Stimulated activated CD4-positive, alpha-beta T cell treated with anti-CD3 and anti-CD28 coated beads, TNF-alpha, amount 100 ng/mL, for 1 hour (primary cell): Measurements from ENCODE around the gene RMDN3.
A peak's percentile ranks its signal among the peaks of the same experiment; 100 is the strongest.

Experiments
- DNase-seq, 3 donors: peaks; one replicate each; pipeline ENCODE4 v3.0.0-alpha.2; 2020; ENCODE audit warnings: low read depth in 3 of 3, low spot score in 1 of 3

Gene RMDN3, protein sequence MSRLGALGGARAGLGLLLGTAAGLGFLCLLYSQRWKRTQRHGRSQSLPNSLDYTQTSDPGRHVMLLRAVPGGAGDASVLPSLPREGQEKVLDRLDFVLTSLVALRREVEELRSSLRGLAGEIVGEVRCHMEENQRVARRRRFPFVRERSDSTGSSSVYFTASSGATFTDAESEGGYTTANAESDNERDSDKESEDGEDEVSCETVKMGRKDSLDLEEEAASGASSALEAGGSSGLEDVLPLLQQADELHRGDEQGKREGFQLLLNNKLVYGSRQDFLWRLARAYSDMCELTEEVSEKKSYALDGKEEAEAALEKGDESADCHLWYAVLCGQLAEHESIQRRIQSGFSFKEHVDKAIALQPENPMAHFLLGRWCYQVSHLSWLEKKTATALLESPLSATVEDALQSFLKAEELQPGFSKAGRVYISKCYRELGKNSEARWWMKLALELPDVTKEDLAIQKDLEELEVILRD

DNA sequence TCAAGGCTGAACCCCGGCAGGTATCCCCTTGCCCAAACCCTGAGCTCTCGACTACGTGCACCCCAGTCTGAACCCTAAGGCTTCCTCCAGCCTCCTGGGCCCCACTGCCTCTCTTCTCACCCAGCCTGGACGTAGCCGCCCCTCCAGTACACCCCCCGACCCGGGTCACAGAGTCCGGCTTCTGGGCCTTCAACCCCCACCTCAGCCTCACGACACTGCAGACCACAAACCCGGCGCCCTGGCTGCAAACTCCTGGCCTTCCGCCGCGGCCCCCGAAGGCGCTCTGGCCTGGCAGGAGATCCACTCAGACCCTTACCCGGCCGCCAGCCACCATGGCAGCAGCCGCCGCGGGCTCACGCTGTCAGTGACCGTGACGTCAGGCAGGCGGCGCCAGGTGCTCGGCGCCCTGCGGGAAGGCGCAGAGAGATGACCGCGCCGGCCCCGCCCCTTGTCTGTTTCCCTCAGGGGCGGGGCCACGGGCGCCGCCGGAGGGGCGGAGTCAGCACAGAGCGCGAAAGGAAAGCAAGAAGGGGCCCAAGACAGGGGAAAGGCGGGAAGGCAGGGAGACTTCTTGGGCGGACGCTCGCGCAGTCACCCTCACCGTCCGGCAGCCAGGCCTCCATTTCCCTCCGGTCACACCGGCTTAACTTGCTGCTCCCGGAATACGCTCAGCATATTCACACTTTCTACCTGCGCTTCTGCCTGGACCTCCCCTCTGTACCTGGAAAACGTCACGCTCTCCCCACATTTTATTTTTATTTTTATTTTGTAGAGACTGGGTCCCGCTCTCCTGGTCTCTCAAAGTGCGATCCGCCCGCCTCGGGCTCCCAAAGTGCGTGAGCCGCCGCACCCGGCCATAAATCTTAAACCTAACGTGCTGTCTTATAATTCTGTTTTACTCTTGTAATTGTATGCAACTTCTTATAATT is at the start of gene RMDN3:
Gene RMDN3, minus strand, starts transcription at position 372 of the 929 bp plus-strand sequence. CDS start 471 bp downstream, outside the sequence.
- DNase-seq, result peak; percentile 73 to 91 (median 83)

DNA sequence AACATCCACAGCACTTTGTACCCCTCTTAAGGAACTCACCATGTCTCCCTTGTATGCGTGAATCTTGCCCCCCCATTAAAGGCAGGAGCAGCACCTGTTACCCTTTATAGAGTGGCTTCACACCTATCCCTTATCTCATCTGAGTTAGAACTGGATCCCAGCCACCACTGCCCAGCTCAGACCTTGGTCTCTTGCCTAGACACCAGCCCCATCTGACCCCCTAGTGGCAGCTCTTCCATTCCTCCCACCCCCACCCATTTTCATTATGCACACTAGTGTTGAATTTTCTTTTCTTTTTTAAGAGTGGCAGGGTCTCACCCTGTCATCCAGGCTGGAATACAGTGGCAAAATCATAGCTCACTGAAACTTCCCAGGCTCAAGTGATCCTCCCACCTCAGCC is 48.6 kb upstream of the RMDN3 start:
- no peak for DNase-seq

DNA sequence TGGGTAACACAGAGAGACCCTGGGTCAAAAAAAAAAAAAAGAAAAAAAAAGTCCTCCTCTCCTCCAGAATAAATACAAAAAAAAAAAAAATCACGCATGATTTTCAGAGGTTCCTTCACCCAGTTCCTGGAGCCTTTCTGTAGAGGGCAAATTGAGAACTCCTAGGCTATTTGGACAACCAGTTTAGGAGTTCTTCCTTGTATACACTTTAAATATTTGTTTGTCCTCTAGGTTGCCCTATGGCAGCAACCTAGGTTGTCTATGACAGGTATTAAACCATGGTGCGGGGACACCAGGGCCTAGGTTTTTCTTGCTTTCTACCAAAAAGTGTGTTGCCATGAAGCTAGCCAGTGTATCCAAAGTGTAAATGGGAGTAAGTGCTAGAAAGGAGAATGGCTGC is 48.0 kb upstream of the RMDN3 start:
- no peak for DNase-seq

- no peak for DNase-seq
These were observed 44.5 kb upstream of the RMDN3 start for GRCh38 chr15:40799523-40799922.

DNA sequence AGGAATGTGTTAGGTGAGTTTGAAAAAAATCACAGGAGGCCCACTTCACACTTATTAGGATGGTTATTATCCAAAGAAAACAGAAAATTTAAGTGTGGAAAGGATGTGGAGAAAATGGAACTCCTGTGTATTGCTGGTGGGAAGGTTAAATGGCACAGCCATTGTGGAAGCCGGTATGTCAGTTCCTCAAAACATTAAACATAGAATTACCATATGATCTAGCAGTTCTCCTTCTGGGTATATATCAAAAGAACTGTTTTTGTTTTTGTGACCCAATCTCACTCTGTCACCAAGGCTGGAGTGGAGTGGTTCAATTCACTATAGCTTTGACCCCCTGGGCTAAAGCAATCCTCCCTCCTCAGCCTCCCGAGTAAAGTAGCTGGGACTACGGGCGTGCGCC is 41.5 kb upstream of the RMDN3 start:
- no peak for DNase-seq

- DNase-seq, result no peak
These were observed 41.0 kb upstream of the RMDN3 start for GRCh38 chr15:40796041-40796440.

DNA sequence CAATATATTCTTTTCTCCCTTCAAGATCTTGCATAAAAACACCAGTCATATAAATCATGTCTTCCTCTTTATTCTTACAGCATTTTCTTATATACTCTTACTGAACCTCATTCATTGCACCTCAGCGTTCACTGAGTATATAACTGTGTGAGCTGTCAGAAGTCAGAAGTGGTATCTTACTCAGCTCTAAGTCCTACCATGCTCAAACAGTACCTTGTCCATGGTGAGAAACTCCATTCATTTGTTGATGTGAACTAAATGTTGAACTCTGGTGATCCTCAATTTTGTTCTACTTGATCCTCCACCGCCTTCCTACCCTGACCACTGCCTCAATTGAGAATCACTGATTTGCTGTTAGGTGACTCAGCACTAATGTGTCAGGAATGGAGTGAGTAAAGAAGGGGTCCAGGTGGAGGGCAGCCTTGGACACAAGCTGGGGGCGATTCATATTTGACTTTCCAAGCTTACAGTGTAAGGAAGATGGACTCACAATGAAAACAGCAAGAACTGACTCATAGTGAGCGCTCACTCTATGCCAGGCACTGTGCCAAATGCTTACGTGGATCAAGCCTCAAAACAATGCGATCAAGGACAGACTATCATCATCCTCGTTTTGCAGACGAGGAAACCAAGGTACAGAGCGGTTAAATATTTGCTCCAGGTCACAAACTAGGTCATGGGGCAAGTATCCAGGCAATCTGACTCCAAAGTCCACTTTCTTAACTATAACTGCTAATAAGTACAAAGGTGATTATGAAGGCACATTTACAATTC is 38.3 kb upstream of the RMDN3 start:
- DNase-seq, result no peak

DNA sequence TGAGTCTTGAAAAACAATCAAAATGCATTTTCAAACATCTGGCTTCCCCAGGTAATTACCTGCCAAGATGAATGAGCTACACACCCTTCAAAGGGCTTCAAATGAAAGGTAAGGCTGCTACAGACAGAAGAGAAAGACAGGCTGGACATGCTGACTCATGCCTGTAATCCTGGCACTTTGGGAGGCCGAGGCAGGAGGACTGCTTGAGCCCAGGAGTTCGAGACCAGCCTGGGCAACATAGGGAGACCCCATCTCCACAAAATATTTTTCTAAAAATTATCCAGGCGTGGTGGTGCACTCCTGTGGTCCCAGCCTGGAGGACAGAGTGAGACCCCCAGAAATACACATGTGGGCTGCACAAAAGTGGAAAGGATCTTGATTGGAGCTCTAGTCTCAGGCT is 37.3 kb upstream of the RMDN3 start:
- no peak for DNase-seq

- no peak for DNase-seq
These were observed 35.7 kb upstream of the RMDN3 start for GRCh38 chr15:40790718-40791117.

DNA sequence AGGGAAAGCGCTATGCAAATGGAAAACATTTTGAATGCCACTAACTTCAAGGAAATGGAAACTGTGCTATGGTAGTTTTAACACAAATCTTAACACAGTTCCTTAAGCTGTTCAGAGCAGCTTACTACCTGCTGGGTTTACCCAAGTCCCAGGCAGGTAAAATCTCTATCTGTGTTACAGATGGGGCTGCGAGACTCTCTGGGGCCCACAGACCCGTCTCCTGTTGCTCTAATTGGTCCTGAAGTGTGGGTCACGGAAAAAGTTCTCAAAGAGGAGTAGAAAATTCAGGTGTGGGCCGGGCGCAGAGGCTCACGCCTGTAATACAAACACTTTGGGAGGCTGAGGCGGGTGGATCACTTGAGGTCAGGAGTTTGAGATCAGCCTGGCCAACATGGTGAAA is 34.9 kb upstream of the RMDN3 start:
- no peak for DNase-seq

DNA sequence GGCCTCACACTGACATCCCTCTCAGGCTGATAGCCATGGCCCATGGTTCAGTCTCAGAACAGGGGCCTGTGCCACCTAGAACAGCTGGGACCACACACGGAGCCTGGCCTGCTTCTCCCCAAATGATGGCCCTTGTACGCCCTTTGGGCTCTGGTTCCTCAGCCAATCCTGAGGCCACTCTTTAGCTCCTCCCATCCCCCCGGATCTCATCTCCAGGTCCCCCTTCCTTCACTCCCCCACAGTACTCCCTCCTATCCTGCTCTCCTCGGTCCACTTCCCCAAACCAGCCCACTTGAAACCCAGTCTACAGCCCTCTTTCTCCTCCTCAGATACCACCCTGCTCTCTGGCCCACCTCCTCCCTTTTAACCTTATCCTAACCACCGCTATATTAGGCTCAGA is 34.1 kb upstream of the RMDN3 start:
- DNase-seq, result no peak

- no peak for DNase-seq
These were observed 32.9 kb upstream of the RMDN3 start for GRCh38 chr15:40787991-40788390.

GRCh38 chr15:40787344-40787841 is 32.3 kb upstream of the RMDN3 start:
- DNase-seq, result peak in 1 of 3 donors; percentile 37

DNA sequence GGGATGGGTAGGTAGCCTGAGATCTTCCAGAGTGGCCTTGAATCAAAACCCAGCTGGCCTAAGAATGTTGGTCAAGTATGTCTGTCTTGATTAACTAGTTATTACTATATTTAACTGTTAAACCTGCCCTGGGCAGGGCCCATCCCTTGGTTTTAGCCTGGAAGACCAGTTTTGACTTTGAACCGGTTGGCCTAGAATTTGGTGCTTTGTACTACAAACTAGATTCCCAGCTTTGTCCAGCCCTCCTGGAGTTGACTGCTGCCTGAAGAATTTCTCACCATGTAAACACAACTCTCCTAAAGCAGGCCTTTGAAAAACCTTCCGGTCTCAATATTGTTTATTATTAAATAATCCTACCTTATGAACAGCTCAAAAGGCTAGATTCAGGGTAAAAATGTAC is 30.8 kb upstream of the RMDN3 start:
- DNase-seq, result no peak

GRCh38 chr15:40785164-40785563 is 30.1 kb upstream of the RMDN3 start:
- no peak for DNase-seq

DNA sequence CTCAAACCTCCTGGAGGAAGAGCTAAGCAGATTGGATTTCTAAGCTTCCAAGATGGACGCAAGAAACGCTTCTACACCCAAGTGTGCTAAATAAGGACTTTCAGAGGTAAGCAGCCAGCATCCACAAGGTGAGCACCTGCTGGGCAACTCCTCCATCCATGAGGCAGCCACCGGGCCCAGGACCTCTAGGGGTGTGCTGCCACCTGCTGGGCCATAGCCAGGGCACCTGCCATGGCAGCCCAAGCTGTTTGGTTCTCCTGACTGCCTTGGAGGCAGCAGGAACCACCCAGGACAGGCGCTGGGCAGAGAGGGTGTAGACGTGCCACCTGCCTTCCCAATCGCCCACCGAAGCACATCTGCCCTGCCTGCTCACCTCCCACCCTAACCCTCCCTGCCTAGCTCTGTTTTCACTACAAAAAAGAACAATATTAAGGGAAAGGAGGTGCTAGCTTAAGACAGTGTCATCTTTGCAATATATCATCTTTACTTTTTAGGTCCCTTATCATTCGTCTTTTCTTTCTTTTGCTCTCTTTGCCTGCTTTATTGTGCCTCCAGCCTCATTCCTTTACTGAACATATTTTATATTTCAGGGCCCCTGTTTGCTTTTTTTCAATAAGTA is 27.7 kb upstream of the RMDN3 start:
- DNase-seq, result peak; percentile 57 to 74 (median 61)

DNA sequence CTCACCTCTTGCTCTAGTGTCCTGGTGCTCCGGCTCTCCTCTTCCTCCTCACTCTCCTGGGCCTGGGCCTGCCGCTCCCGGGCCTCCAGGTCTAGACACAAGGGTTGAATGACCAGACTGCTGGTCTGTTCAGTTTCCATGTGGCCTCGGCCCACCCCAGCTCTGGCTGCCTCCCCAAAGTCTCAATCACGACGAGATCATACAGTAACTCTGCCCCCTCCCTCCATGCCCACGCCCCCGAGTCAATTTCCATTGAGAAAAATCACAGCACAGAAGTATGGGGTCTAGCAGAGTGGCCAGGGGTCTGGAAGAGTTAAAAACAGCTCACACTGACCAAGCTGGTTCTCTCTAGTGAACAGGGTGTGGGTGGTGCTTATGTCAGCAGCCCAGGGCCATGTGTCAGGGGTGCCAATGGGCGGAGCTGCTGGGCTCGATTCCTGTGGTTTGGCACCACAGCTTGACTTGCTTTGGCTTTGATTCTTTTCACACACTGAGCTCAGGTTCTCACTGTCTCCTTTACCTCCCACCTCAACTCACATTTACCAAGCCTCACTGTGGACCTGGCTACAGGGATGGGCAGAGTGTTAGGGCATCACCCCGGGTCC is 21.6 kb upstream of the RMDN3 start:
- DNase-seq, result no peak

DNA sequence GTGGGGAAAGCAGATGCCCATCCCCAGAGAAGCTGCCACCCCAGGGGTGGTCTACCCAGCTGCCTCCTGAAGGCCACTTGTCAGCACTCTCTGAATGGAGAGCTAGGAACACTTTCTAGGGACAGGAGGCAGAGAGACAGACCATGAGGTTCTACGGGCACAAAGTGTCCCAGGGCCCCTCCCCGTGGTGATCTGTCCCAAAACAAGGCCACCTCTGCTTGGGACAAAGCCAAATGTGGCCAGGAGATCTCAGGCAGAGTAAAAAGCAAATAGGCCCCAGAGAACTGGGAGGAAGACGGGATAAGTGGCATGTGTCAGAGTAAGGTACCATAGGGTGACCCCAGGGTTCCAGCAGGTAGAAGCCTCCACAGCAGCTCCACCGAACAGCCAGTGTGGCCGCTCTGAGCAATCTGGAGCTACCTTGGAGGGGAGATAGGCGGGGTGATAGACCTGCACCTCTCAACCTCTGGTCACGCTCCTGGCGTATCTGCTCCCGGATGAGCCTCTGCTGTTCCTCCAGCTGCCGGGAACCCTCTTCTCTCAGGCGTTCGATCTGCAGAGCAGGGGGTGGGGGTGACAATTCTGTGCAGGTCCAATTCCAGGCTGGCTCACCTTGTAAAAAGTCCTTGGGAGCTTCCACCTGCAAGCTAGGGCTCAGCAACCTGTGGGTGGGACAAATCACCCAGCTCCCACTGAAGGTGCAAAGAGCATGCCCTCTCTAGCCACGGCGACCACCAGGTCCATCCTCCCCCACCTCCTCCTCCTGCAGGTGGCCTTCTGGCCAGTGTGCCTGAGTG is 20.9 kb upstream of the RMDN3 start:
- no peak for DNase-seq

GRCh38 chr15:40775007-40775406 is 20.0 kb upstream of the RMDN3 start:
- no peak for DNase-seq
